ENCODE measurements around the gene MAPK1. TPM values are rescaled to one million over a fixed set of nuclear protein-coding genes. Genes with fewer than 3 reads are reported as not detected.
"Not testable (repeated sequence)": the region's sequence is repeated elsewhere in the genome, so short reads cannot be mapped to it uniquely, and the experiment has no call there.

MAPK1 gene
- total RNA-seq, 1 donor from 2014 or later: 92.9 TPM

DNA sequence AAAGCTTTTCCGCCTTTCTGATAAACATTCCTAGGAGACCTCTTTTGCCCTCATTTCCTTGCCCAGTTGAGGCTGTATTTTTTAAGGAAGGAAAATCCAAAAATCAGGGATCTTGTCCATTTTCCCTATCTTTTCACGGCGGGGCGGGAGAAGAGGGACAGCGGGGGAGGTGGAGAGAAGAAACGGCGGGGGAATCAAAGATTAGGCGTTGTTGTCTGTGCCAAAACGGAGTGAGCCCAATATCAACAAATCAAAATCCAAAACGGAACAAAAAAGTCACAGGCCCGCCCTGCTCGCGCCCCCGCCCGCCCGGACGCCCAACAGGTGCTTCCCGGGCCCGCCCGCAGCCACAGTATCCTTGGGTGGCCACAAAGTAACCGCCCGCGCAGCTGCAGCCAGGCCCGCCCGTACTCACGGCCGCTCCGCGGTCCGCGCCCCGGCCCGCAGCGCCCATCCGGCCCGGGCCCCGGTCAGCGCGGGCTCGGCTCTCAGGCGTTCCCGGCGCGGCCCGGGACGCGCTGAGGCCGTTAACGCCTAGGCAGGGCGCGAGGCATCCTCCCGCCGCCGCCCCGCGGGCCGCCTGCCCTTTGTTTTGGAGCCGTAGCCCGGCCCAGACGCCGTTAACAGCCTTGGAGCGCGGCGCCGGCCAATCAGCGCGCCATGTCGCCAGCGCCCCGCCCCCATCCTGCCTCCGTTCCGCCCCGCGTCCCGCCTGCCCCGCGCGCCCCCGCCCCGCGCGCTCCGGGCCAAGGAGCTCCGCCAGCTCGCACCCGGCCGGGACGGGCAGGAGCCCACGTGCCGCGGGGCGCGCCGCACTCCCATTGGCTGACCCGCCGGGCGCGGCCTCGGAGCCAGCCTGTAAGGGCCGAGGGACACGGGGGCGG is 132.0 kb downstream of the MAPK1 start, which contains the start of gene YPEL1:
Gene YPEL1 (minus strand): TSS at position 595 of the 884 bp plus-strand sequence. CDS start 25,050 bp downstream, outside the sequence.
- peak; percentile 98 for DNase-seq (ENCODE audit: low spot score in 2 of 2, unreplicated experiment in 2 of 2)
- Mint-ChIP-seq H3K27ac (peak within 1 kb of the TSS; percentile 84), H3K9me3 (no peaks in the 10 kb centered on the region), H3K36me3 (no peaks in the 10 kb centered on the region), H3K27me3 (ENCODE audit: low read depth) (peaks cover 18% of the 10 kb centered on the region), H3K4me1 (peaks cover 12% of the 10 kb centered on the region), H3K4me3 (peak within 1 kb of the TSS; percentile 86)
- TF ChIP-seq, protein P1, sequence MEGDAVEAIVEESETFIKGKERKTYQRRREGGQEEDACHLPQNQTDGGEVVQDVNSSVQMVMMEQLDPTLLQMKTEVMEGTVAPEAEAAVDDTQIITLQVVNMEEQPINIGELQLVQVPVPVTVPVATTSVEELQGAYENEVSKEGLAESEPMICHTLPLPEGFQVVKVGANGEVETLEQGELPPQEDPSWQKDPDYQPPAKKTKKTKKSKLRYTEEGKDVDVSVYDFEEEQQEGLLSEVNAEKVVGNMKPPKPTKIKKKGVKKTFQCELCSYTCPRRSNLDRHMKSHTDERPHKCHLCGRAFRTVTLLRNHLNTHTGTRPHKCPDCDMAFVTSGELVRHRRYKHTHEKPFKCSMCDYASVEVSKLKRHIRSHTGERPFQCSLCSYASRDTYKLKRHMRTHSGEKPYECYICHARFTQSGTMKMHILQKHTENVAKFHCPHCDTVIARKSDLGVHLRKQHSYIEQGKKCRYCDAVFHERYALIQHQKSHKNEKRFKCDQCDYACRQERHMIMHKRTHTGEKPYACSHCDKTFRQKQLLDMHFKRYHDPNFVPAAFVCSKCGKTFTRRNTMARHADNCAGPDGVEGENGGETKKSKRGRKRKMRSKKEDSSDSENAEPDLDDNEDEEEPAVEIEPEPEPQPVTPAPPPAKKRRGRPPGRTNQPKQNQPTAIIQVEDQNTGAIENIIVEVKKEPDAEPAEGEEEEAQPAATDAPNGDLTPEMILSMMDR (IDR thresholded peaks at IDR 0.05; ENCODE audit: unreplicated experiment): no peak

DNA sequence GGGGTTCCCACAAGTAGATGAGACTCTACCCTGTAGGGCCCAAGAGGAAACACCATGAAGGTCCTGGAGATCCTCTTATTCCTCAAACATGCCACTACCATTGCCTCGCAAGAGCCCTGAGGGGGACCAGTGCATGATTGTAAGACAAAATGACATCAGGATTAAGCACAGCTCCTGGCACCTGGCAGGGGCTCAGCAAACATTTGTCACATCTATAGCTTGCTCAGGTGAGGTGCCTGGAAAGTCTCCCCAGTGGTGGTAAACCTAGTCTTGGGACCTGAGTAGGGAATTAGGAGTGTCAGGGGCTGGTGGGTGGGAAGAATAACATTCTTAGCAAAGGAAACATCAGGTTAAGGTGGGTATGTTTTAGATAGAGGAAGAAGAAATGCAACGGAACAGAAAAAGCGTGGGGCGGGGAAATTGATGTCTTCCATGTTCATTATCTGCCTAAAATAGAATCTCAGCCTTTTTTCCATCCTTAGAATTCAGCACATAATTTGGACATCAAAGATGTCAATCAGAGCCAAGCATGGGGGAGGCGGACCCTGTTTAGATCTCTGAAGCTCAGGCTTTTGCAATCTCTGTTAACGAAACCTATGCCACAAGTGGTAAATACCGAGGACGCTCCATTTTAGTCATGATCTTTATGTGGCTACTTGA is 132.8 kb downstream of the MAPK1 start:
- no peaks in the 10 kb centered on the region for H3K36me3 Mint-ChIP-seq
- peaks cover 12% of the 10 kb centered on the region for H3K4me1 Mint-ChIP-seq
- peak overlapping the region; percentile 86 for H3K4me3 Mint-ChIP-seq
- H3K9me3 Mint-ChIP-seq: no peaks in the 10 kb centered on the region
- peaks cover 14% of the 10 kb centered on the region for H3K27me3 Mint-ChIP-seq (ENCODE audit: low read depth)
- peak overlapping the region; percentile 84 for H3K27ac Mint-ChIP-seq
- TF ChIP-seq, protein P1 (IDR thresholded peaks at IDR 0.05; ENCODE audit: unreplicated experiment): no peak
- DNase-seq (ENCODE audit: low spot score in 2 of 2, unreplicated experiment in 2 of 2): no peak

DNA sequence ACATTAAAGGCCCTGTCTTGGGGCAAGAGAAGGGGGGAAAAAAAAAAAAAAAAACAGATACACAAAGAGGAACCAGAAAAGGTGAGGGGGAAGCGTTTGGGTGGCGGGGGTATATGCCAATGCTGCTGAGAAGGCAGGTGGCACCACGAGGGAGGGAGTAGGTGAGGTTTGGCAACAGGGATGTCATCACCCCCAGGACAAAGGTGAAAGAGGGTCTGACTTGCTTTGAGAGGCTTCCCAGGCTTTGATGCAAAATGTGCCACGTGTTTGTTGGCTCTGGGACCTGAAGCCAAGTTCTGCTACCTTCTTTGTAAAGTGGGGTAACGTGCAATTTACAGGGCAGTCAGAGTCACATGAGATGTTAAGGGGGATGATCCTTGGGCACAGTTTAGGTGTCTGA is 135.9 kb downstream of the MAPK1 start:
- peaks cover 12% of the 10 kb centered on the region for H3K4me1 Mint-ChIP-seq
- TF ChIP-seq, protein P1 (IDR thresholded peaks at IDR 0.05; ENCODE audit: unreplicated experiment): no peak
- no peaks in the 10 kb centered on the region for H3K9me3 Mint-ChIP-seq
- peaks cover 1% of the 10 kb centered on the region for H3K27me3 Mint-ChIP-seq (ENCODE audit: low read depth)
- no peak overlapping the region for H3K4me3 Mint-ChIP-seq
- peaks cover 3% of the 10 kb centered on the region for H3K36me3 Mint-ChIP-seq
- no peak for DNase-seq (ENCODE audit: low spot score in 2 of 2, unreplicated experiment in 2 of 2)
- no peak overlapping the region for H3K27ac Mint-ChIP-seq

DNA sequence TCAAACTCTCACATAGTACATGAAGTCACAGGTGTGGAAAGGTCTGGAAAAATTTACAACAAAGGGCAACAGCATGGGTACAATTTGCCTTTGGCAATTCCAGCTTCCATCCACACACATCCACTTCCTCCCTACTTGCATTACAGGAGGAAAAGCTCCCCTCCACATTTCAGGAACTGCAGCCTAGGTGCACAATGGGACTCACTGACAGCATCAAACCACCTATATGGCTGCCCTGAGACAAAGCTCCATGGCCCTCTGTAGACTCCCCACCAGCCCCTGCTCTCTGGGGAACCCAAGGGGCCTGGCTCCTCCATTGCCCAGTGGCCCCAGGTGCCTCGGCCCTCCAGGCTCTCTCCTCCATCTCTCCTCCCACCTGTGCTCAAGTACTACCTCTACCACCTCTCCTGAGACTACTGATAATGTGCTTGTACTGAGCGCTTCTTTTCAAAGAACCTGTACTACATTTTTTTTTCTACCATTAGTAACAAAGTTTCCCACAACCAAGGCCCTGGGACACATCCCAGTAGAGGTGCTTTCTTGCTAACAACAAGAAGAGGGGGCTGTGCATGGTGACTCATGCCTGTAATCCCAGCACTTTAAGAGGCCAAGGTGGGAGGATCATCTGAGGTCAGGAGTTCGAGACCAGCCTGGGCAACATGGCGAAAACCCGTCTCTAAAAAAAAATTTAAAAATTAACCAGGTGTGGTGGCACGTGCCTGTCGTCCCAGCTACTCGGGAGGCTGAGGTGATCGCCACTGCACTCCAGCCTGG is 136.7 kb downstream of the MAPK1 start:
- TF ChIP-seq, protein P1 (IDR thresholded peaks at IDR 0.05; ENCODE audit: unreplicated experiment): no peak
- no peak overlapping the region for H3K4me3 Mint-ChIP-seq
- peaks cover 3% of the 10 kb centered on the region for H3K36me3 Mint-ChIP-seq
- no peak for DNase-seq (ENCODE audit: low spot score in 2 of 2, unreplicated experiment in 2 of 2)
- H3K27ac Mint-ChIP-seq: no peak overlapping the region
- H3K27me3 Mint-ChIP-seq (ENCODE audit: low read depth): peaks cover 2% of the 10 kb centered on the region
- H3K4me1 Mint-ChIP-seq: peaks cover 12% of the 10 kb centered on the region
- H3K9me3 Mint-ChIP-seq: no peaks in the 10 kb centered on the region

DNA sequence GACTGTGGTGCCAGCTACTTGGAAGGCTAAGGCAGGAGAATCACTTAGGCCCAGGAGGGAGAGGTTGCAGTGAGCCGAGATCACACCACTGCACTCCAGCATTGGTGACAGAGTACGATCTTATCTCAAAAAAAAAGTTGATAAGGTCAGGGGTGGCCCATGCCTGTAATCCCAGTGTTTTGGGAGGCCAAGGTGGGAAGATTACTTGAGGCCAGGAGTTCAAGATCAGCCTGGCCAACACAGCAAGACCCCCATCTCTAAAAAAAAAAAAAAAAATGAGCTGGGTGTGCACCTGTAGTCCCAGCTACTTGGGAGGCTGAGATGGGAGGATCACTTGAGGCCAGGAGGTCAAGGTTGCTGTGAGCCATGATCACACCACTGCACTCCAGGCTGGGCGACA is 138.3 kb downstream of the MAPK1 start:
- H3K4me3 Mint-ChIP-seq; H3K9me3 Mint-ChIP-seq; H3K27ac Mint-ChIP-seq; H3K27me3 Mint-ChIP-seq (ENCODE audit: low read depth); H3K36me3 Mint-ChIP-seq; DNase-seq (ENCODE audit: low spot score in 2 of 2, unreplicated experiment in 2 of 2); H3K4me1 Mint-ChIP-seq: not testable (repeated sequence)

Data from mesothelial cell of epicardium (in vitro differentiated cells).